Activated T-cell treated with anti-CD3 and anti-CD28 coated beads, Interleukin-2, amount 50 U/mL, for 48 hours (primary cell): ENCODE results near the gene AVPR1B.
"Not testable (repeated sequence)": the region's sequence is repeated elsewhere in the genome, so short reads cannot be mapped to it uniquely, and the experiment has no call there.

ENCODE experiments used
- DNase-seq, 2 experiments: peaks; one replicate each; pipeline ENCODE4 v3.0.0-alpha.2; 2020

The AVPR1B gene

DNA sequence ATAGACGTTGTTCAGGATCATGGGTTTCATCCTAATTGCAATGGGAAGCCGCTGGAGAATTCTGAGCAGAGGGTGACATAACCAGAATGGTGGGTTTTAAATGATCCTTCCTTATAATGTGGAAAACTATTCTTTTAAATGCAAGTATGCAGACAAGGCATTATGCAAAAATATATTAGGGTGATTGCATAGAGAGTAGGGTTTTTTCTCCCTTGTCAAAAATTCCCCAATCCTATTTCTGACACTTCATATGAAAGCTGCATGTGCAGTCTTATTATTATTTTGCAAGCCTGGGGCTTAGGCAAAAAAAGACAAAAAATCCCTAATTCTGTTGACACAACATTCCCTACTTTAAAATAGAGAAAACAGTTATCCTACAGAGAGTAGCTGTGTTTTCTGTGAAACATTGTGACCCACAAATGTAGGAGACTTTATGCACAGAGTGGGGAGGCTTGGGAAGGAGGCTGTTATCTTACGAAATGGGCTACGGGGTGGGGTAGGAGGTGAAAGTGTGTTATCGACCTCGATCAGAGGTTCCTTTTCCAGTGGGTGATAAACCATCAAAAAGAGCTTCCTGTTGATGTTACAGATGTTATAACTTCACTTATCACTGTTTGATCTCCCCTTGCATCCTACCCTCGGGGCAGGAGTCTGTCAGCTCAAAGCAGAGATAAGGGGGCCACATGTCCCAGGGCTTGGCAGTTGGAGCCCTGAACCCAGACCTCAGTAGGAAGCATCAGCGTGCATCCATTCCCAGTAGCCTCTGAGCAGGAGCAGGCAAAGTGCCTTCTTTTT, 37.0 kb downstream of the AVPR1B start:
- no peak for DNase-seq

DNA sequence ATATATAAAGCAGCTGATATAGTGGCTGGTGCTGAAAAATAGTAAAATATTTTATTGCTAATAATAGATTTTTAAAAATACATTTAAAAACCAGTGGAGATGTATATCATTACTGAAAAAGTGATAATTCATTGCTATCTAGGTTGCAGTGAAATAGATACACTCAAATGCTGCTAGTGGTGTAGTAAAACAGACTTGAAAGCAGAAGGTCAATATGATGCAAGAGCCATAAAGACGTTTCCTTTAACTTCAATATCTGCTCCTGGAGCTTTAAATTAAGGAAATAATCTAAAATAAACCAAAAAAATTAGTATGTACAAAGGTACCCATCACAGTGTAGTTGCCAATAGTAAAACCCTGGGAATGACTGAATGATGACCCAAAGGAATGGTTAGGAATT, 38.1 kb downstream of the AVPR1B start:
- DNase-seq = no peak

DNA sequence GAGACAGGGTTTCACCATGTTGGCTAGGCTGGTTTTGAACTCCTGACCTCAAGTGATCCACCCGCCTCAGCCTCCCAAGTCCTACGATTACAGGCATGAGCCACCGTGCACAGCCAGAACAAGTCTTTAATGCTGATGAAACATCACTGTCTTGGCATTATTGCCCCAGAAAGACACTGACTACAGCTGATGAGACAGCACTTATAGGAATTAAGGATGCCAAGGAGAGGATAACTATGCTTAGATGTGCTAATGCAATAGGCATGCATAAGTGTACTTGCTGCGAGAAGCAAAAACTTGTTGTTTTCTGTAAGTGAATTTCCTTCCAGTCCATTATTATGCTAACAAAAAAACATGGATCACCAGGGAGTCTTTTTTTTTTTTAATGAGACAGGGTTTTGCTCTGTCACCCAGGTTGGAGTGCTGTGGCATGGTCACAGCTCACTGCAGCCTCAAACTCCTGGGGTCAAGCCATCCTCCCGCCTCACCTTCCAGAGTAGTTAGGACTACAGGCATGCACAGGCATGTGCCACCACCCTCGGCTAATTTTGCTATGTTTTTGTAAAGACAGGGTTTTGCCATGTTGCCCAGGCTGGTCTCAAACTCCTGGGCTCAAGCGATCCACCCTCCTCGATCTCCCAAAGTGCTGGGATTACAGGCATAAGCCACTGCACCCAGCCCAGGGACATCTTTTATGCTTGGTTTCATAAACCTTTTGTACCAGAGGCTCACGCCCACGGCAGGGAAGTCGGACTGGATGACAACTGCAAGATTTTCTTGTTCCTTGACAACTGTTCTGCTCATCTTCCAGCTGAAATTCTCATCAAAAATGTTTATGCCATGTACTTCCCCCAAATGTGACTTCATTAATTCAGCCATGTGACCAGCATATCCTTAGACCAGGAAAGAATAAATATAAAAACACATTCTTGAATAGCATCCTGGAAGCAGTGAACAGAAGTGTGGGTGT, 41.1 kb downstream of the AVPR1B start:
- no peak for DNase-seq

DNA sequence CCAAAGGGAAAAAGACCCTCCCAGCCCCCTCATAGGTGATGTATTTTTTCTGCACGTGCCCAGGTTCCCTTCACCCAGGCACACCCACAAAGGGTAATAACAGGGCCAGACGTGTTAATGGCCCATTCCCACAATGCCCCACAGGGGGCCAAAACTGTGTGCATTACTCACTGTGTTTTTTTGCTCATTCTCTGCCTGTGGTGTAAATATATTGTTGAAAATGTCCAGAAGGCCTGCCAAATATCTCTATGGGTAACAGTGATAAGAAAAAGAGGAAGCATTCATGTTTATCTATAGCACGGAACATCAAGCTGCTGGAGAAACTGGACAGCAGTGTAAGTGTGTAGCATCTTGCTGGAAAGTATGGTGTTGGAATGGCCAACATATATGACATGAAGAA, 42.3 kb downstream of the AVPR1B start:
- DNase-seq = no peak

DNA sequence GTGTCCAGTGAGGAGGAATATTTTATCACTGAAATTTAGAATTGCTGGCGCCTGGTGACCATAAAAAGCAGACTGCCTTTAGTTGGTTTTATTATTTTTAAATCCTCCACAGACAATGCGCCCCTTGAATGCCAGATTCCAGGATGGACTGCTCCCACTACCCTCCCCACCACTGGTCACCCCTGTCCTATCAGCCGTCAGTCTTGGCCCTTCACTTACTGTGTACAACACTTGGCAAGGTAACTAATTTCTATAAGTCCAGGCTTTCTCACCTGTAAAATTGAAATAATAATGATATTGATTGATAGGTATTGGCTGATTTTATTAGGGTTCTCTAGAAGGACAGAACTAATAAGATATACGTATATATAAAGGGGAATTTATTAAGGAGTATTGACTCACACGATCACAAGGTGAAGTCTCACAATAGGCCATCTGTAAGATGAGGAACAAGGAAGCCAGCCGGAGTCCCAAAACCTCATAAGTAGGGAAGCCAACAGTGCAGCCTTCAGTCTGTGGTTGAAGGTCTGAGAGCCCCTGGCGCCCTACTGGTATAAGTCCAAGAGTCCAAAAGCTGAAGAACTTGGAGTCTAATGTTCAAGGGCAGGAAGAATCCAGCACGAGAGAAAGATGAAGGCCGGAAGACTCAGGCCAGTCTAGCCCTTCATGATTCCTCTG, 46.4 kb downstream of the AVPR1B start:
- no peak for DNase-seq

DNA sequence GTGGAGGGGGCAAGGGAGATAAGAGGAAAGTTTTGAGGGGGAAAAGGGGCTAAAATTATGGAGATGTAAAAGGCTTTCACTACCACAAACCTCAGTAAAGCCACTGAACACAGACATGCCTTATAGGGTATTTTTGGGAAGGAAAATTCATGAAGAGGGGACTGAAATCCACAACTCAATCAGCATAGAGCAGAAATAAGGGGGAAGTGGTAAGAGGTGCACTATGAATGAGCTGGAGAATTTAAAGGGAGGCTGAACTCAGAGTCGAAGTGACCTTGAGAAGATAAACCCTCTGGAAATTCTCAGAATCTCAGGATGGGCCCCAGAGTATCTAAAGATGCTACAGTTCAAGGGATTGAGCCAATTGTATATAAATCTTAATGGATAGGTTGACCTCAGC, 48.9 kb downstream of the AVPR1B start:
- no peak for DNase-seq

DNA sequence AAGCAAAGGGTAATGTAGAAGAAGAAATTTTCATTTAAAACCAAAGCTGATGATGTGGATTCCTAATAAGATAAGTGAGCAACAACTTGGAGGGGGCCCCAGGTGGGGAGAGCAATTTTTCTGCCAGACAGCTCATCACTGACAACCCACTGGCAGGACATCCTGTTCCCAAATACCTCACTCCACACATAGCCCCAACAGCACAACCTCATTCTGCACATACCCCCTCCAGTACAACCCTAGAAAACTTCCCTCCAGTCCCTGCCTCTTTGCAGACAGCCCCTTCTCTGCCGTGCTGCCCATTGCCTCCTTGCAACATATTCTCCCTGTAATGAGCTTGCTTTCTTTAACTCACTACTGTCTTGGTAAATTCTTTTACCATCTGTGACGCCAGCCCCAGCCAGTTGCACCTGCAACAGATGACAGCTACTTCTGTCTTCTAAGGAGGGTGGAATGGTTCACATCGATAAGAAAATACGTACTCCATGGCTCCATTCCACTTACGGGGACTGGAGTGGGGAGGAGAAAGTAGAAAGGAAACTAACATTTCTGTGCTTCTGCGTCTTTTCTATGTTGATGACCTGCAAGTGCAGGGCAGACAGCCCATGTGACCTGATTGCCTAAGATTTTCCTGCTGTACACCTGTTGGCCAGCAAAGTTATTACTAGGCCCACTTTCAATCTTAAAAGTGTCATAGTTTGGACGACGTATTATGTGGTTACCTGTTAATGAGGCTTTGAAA, 49.5 kb downstream of the AVPR1B start:
- DNase-seq = no peak

DNA sequence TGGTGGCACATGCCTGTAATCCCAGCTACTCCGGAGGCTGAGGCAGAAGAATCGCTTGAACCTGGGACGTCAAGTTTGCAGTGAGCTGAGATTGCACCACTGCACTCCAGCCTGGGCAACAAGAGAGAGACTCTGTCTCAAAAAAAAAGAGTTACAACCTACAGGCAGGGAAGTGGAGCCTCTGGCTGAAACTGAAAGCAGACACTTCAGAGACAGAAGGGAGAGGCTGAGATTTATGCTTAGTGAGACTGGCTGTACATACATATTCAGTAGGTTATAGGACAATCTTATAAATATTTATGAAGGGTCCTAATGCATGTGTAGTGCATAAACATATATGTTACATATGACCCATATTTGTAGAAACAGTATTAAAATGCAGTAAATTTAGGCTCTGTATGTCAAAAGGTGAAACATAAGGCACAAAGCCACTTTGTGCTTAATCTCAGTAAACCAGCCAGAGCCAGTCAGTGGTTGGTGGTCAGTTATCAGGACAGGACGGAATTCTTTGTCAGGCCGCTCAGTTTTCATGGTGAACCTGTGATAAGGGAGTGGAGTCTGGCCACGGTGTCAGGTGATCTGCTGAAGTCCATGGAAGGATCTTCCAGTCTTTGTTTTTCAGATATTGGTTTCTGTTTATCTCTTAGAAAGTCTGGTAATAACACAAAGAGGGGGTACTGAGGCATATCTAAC, 50.6 kb downstream of the AVPR1B start:
- DNase-seq = no peak

DNA sequence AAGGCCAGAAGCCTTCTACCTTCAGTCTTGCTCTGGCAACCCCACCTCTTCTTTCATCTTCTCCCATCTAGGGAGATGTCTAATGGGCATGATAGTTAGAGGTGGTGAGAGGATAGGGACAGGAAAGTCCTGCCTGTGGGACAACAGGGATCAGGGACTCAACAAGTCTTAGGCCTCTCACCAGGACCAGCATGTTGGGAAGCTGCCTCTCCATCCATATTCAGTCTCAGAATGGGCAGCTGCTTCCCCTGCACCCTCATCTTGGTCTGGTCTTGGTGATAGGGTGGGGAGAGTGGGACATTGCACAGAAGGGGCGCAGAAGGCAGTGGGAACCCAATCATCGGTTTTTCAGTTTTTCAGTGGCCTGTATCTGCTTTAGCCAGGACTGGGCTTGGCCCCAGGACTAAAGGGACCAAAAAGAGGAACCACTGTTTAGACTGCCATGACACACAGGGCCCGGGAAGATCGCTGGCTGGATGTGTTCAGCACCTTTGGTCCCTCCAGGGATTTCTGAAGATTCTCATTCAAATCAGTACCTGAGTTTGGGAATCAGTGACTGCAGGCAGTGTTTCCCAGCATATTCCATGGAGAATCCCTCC, 51.5 kb downstream of the AVPR1B start:
- DNase-seq = no peak

DNA sequence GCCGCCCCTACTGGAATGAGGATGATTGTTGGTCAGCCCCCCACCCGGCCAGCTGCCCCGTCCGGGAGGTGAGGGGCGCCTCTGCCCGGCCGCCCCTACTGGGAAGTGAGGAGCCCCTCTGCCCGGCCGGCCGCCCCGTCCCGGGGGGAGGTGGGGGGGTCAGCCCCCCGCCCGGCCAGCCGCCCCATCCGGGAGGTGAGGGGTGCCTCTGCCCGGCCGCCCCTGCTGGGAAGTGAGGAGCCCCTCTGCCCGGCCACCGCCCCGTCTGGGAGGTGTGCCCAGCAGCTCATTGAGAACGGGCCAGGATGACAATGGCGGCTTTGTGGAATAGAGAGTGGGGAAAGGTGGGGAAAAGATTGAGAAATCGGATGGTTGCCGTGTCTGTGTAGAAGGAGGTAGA, 52.7 kb downstream of the AVPR1B start:
- not testable (repeated sequence) for DNase-seq

DNA sequence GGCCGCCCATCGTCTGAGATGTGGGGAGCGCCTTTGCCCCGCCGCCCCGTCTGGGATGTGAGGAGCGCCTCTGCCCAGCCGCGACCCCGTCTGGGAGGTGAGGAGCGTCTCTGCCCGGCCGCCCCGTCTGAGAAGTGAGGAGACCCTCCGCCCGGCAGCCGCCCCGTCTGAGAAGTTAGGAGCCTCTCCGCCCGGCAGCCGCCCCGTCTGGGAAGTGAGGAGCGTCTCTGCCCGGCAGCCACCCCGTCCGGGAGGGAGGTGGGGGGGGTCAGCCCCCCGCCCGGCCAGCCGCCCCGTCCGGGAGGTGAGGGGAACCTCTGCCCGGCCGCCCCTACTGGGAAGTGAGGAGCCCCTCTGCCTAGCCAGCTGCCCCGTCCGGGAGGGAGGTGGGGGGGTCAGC, 53.2 kb downstream of the AVPR1B start:
- DNase-seq = not testable (repeated sequence)

DNA sequence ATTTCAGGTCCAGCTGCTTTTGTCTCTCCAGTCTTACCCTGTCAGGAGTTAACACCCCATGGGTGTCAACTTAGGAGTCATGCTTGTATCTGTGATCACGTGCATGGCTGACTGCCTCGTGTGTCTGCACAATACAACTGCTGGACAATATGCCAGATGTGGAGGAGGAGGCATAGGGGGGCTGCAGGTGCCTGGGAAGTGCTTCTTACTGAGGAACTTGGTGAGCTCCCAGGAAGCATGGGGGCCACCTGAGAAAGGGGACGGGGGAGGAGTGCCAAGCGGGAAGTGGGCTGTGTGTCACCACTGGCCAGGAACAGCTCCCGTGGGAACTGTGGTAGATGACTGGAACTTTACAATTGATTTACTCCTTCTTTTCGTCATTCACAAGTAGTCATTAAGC, 54.7 kb downstream of the AVPR1B start:
- DNase-seq = no peak

DNA sequence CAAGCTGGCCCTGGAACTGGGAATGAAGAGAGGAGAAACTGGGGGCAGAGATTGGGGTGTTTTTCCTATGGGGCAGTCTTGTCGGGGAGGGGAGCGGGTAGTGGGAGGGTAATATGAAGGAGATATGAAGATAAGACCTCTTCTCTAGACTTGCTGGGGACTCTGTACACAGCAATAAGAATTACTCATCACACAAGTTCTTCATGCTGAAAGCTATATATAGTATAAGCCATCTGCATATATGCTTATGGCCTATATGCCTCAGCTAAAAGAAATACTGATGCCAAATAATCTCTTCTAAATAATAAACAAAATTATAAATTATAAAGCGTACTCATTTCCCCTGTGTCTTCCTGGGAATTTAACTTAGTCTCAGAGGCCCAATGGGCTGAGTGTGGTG, 56.3 kb downstream of the AVPR1B start:
- DNase-seq = no peak
